ENCODE data around the gene PIGC.

GRCh38 chr1:172480431-172480830 is 36.6 kb upstream of the PIGC start:
- no peak for TF ChIP-seq CTCF (IDR thresholded peaks at IDR 0.05)
- no peak for TF ChIP-seq POLR2A (IDR thresholded peaks at IDR 0.05)

Data from thyroid gland (tissue), 4 donors.